Effector CD4-positive, alpha-beta T cell (primary cell): ENCODE results near the gene ANKRD44.
"Not testable (repeated sequence)": the region's sequence is repeated elsewhere in the genome, so short reads cannot be mapped to it uniquely, and the experiment has no call there.

Source experiments
- DNase-seq: peaks from one replicate; pipeline ENCODE4 v3.0.0-alpha.2; 2020

The ANKRD44 gene

GRCh38 chr2:197256547-197257170 is 53.9 kb downstream of the ANKRD44 start:
- DNase-seq, result no peak

GRCh38 chr2:197256021-197256420 is 54.6 kb downstream of the ANKRD44 start:
- DNase-seq, result no peak

GRCh38 chr2:197255543-197255942 is 55.0 kb downstream of the ANKRD44 start:
- peak; percentile 65 for DNase-seq

GRCh38 chr2:197254776-197255530 is 55.6 kb downstream of the ANKRD44 start:
- DNase-seq, result no peak

GRCh38 chr2:197251576-197251975 is 59.0 kb downstream of the ANKRD44 start:
- no peak for DNase-seq

GRCh38 chr2:197251163-197251562 is 59.4 kb downstream of the ANKRD44 start:
- DNase-seq, result no peak

GRCh38 chr2:197250084-197250397 is 60.5 kb downstream of the ANKRD44 start:
- no peak for DNase-seq

- DNase-seq, result no peak
Observed at GRCh38 chr2:197249381-197250083, 61.0 kb downstream of the ANKRD44 start.

- no peak for DNase-seq
Observed at GRCh38 chr2:197248623-197249022, 62.0 kb downstream of the ANKRD44 start.

GRCh38 chr2:197248001-197248401 is 62.6 kb downstream of the ANKRD44 start:
- DNase-seq, result no peak

- no peak for DNase-seq
Observed at GRCh38 chr2:197247083-197247482, 63.5 kb downstream of the ANKRD44 start.

GRCh38 chr2:197245829-197246804 is 64.5 kb downstream of the ANKRD44 start:
- no peak for DNase-seq

- DNase-seq, result no peak
Observed at GRCh38 chr2:197244349-197244748, 66.2 kb downstream of the ANKRD44 start.

GRCh38 chr2:197242719-197243118 is 67.9 kb downstream of the ANKRD44 start:
- no peak for DNase-seq

GRCh38 chr2:197241596-197241995 is 69.0 kb downstream of the ANKRD44 start:
- no peak for DNase-seq

- no peak for DNase-seq
Observed at GRCh38 chr2:197241153-197241552, 69.4 kb downstream of the ANKRD44 start.

- DNase-seq, result no peak
Observed at GRCh38 chr2:197240421-197241041, 70.0 kb downstream of the ANKRD44 start.

- not testable (repeated sequence) for DNase-seq
Observed at GRCh38 chr2:197240018-197240417, 70.6 kb downstream of the ANKRD44 start.

- no peak for DNase-seq
Observed at GRCh38 chr2:197239434-197239833, 71.1 kb downstream of the ANKRD44 start.

GRCh38 chr2:197238043-197238365 is 72.6 kb downstream of the ANKRD44 start:
- DNase-seq, result no peak

- DNase-seq, result no peak
Observed at GRCh38 chr2:197237291-197238042, 73.1 kb downstream of the ANKRD44 start.

GRCh38 chr2:197236816-197237215 is 73.8 kb downstream of the ANKRD44 start:
- DNase-seq, result no peak
